ENCODE data around the gene LOXHD1.

Gene LOXHD1

DNA sequence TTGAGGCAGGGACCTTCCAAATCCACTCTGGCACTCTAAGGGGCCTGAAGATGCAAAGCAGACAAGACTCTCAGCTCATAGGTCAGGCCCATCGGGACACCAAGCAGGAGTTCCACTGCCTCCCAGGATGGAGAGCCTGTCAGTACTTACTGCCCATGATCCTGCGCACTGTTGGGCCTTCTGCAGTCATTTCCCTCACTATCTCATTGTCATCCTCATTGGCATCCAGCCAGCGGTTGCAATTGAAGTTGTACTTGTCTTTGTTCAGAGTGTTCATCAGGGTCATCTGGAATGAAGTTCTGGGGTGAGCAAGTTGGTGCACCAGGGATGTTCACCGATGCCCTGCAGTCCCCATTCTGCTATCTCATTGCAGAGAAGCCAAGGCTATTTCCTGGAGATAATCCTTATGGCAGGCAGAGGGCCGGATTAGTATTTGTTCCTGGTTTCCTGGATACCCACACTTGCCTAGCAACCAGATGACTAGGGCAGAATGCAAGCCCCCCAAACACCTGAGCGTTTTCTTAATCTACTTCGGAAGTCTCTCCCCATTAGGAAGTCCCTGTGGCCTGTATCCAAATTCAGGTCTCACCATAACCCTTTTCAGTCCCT is 65.1 kb downstream of the LOXHD1 start:
- Mint-ChIP-seq H3K4me1 (ENCODE audit: low read depth) (peaks cover 8% of the 10 kb centered on the region), H3K9me3 (no peaks in the 10 kb centered on the region), H3K27me3 (no peaks in the 10 kb centered on the region), H3K27ac (no peak overlapping the region), H3K36me3 (ENCODE audit: low read depth) (no peaks in the 10 kb centered on the region), H3K4me3 (no peak overlapping the region)
- intact Hi-C loops (cut with micrococcal nuclease), result no loop called here

DNA sequence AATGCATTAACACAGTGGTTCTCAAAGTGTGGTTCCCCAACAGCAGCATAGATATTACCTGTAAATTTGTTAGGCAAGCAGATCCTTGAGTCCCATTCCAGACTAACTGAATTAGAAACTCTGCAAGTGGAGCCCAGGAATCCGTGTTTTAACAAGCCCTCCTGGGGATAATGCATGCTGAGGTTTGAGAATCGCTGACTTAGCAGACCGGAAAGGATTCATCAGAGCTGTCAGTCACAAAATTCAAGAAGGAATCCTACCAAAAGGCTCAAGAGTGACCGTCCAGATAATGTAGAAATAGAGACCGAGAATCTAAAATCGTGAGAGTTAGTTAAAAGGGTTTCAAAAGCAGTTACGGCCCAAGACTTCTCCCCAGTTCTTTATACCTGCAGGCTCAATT is 66.9 kb downstream of the LOXHD1 start:
- Mint-ChIP-seq H3K27me3 (no peaks in the 10 kb centered on the region), H3K36me3 (ENCODE audit: low read depth) (no peaks in the 10 kb centered on the region), H3K9me3 (no peaks in the 10 kb centered on the region), H3K4me1 (ENCODE audit: low read depth) (peaks cover 8% of the 10 kb centered on the region), H3K4me3 (no peak overlapping the region), H3K27ac (no peak overlapping the region)
- intact Hi-C loops (cut with micrococcal nuclease), result no loop called here

DNA sequence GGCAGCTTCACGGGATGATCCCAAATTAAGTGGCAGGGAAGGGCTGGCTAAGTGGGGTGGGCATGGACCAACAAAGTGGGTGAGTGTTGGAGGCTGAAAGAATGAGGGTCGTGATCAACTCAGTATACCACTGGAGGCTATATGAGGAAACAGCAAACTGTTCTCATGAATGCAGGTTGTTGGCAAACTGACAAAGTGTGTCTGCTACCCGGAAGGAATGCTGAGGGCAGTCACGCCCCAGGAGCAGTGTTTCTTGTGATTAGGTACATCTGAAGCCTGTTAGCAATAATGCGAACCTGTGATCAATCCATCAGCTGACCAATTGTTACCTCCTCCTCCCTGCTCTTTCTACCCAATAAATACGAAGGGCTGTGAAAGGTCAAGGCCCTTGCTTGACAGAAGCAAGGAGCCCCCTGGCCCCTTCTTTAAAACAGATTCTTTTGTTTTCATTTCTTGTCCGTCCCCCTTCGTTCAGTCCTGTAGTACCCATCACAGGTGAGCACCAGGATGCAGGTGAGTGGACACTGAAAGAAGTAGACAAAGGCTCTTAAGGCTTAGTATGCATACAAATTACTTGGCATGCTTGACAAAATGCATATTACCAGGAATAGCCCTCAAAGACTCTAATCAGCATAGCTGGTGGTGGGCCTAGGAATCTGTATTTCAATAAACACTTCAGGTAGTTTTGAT is 67.9 kb downstream of the LOXHD1 start:
- Mint-ChIP-seq H3K27me3 (no peaks in the 10 kb centered on the region), H3K9me3 (no peaks in the 10 kb centered on the region), H3K4me3 (no peak overlapping the region), H3K27ac (no peak overlapping the region), H3K4me1 (ENCODE audit: low read depth) (peaks cover 8% of the 10 kb centered on the region), H3K36me3 (ENCODE audit: low read depth) (no peaks in the 10 kb centered on the region)
- intact Hi-C loops (cut with micrococcal nuclease), result no loop called here

DNA sequence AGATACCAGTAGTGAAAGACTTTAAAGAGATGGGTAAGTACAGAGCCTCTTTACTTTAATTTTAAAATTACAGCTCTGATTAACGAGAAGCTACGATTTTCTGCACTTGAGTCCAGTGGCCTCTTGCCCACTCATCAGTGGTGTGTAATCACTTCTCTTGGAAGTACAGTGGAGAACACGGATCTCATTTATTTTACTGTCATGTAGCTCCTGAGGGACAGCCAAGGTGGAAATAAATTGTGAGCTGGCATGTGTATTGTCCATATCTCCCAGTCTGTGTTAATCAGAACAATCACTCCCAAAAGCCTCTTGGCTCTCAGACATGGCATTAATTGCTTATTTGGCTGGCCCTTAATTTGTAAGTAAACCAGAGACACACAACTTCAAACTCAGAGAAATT is 69.4 kb downstream of the LOXHD1 start:
- Mint-ChIP-seq H3K4me3 (no peak overlapping the region), H3K4me1 (ENCODE audit: low read depth) (peaks cover 8% of the 10 kb centered on the region), H3K27me3 (no peaks in the 10 kb centered on the region), H3K9me3 (no peaks in the 10 kb centered on the region), H3K36me3 (ENCODE audit: low read depth) (no peaks in the 10 kb centered on the region), H3K27ac (no peak overlapping the region)
- intact Hi-C loops (cut with micrococcal nuclease), result no loop called here

DNA sequence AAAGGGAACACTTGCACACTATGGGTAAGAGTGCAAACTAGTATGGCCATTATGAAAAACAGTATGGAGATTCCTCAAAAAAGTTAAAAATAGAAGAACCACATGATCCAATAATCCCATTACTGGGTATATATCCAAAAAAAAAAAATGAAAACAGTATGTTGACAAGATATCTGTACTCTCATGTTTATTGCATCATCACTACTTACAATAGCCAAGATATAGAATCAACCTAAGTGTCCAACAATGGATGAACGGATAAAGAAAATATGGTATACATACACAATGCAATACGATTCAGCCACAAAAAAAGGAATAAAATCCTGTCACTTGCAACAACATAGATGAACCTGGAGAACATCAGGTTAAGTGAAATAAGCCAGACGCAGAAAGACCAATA is 73.3 kb downstream of the LOXHD1 start:
- H3K36me3 Mint-ChIP-seq (ENCODE audit: low read depth), result peaks cover 10% of the 10 kb centered on the region
- peaks cover 28% of the 10 kb centered on the region for H3K9me3 Mint-ChIP-seq
- H3K27me3 Mint-ChIP-seq, result peaks cover under 1% of the 10 kb centered on the region
- no peak overlapping the region for H3K4me3 Mint-ChIP-seq
- intact Hi-C loops (cut with micrococcal nuclease), result no loop called here
- H3K27ac Mint-ChIP-seq, result no peak overlapping the region
- H3K4me1 Mint-ChIP-seq (ENCODE audit: low read depth), result no peaks in the 10 kb centered on the region

DNA sequence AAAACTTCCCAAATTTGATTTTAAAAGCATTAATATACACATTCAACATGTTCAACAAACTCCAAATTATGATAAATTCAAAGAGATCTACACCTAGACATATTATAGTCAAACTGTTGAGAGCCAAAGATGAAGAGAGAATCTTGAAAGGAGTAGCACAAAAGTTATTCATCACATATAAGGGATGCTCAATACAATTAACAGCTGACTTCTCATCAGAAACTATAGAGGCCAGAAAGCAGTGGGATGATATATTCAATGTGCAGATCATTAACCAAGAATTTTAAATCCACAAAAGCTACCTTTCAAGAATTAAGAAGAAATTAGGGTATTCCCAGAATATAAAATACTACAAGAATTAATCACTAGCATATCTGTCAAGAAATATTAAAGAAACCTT is 75.4 kb downstream of the LOXHD1 start:
- peaks cover 10% of the 10 kb centered on the region for H3K36me3 Mint-ChIP-seq (ENCODE audit: low read depth)
- H3K27me3 Mint-ChIP-seq, result peaks cover 2% of the 10 kb centered on the region
- no peaks in the 10 kb centered on the region for H3K4me1 Mint-ChIP-seq (ENCODE audit: low read depth)
- H3K27ac Mint-ChIP-seq, result no peak overlapping the region
- intact Hi-C loops (cut with micrococcal nuclease), result no loop called here
- H3K4me3 Mint-ChIP-seq, result no peak overlapping the region
- peaks cover 28% of the 10 kb centered on the region for H3K9me3 Mint-ChIP-seq

DNA sequence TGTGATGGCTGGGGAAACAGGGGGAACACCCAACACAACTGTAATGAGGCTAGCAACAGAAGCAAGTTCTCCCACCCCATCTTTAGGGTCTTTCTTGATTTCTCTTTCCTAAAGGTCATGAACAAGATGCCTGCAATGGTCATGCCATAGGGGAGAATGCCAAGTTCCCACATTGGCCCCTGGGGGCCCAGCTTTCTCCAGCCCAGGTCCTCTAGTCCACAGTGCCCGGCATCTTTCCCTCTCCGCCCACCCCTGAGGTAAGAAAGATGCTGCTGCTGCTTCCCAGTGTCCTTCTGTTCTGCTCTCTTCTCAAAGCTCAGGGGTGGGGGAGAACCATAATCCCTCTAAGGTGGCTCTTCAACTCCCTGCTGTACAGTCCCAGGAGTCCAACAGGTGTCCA is 78.0 kb downstream of the LOXHD1 start:
- H3K36me3 Mint-ChIP-seq (ENCODE audit: low read depth), result peaks cover 10% of the 10 kb centered on the region
- no peak overlapping the region for H3K27ac Mint-ChIP-seq
- H3K4me3 Mint-ChIP-seq, result no peak overlapping the region
- peaks cover 7% of the 10 kb centered on the region for H3K4me1 Mint-ChIP-seq (ENCODE audit: low read depth)
- H3K27me3 Mint-ChIP-seq, result peaks cover 2% of the 10 kb centered on the region
- intact Hi-C loops (cut with micrococcal nuclease), result no loop called here
- peaks cover 28% of the 10 kb centered on the region for H3K9me3 Mint-ChIP-seq

DNA sequence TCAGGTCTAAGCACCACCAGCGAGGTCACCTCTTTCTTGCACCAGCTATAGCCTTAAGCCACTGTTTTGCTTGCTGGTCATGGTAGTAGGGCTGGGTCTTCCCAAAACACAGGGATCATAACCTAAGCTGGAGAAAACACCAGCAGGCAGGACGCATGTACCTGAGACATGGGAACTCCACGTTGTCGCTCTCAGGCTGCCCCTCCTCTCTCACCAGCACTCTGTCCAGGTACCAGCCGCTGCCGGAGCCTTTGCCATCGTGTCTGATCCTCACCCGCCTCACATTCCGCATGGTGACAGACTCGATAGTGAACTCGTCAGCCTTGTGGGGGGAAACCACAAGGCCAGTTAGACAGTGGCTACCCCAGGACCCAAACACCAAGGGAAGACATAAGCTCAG is 79.5 kb downstream of the LOXHD1 start:
- peaks cover 7% of the 10 kb centered on the region for H3K4me1 Mint-ChIP-seq (ENCODE audit: low read depth)
- peaks cover 10% of the 10 kb centered on the region for H3K36me3 Mint-ChIP-seq (ENCODE audit: low read depth)
- peaks cover 2% of the 10 kb centered on the region for H3K27me3 Mint-ChIP-seq
- intact Hi-C loops (cut with micrococcal nuclease), result no loop called here
- H3K4me3 Mint-ChIP-seq, result no peak overlapping the region
- no peak overlapping the region for H3K27ac Mint-ChIP-seq
- peaks cover 28% of the 10 kb centered on the region for H3K9me3 Mint-ChIP-seq

DNA sequence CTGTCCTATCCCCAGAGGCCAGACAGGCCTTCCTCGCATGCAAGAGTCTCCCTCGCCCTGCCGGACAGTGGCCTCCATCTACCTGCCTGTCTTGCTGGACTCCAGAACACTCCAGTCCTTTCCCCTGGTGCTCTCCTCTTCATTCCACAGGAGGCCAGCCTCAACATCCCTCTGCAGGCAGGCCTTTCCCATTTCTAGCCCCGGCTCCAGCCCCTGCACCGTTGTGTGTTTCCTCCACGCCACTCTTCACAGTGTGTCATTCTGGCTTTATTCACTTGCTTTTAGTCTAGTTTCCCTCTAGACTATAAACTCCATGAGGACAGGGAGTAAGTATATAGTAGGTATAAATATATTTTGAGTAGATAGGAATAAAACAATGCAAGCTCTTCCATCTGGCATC is 81.2 kb downstream of the LOXHD1 start:
- peaks cover 2% of the 10 kb centered on the region for H3K27me3 Mint-ChIP-seq
- H3K36me3 Mint-ChIP-seq (ENCODE audit: low read depth), result peaks cover 5% of the 10 kb centered on the region
- H3K4me1 Mint-ChIP-seq (ENCODE audit: low read depth), result peaks cover 7% of the 10 kb centered on the region
- H3K27ac Mint-ChIP-seq, result no peak overlapping the region
- intact Hi-C loops (cut with micrococcal nuclease), result no loop called here
- H3K9me3 Mint-ChIP-seq, result peaks cover 16% of the 10 kb centered on the region
- H3K4me3 Mint-ChIP-seq, result no peak overlapping the region

DNA sequence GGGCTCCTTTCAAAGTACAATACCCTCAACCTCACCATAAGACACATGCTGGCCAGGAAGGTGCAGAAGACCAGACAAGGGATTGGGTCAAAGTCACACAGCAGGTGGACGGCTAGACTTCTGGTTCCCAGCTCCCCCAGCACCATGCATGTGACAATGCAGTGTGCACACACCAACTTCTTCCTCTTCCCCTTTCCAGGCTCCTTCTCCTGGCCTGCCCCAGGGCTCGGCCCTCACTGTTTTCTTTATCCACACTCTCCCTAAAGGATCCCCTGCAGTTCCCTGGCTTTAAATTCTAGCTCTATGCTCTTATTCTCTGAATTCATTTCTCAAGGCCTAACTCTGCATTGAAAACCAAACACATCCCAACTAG is 82.3 kb downstream of the LOXHD1 start:
- H3K9me3 Mint-ChIP-seq, result peaks cover 5% of the 10 kb centered on the region
- H3K4me3 Mint-ChIP-seq, result no peak overlapping the region
- peaks cover 7% of the 10 kb centered on the region for H3K4me1 Mint-ChIP-seq (ENCODE audit: low read depth)
- H3K36me3 Mint-ChIP-seq (ENCODE audit: low read depth), result no peaks in the 10 kb centered on the region
- peak overlapping the region; percentile 23 for H3K27ac Mint-ChIP-seq
- H3K27me3 Mint-ChIP-seq, result peaks cover 2% of the 10 kb centered on the region
- intact Hi-C loops (cut with micrococcal nuclease), result no loop called here

DNA sequence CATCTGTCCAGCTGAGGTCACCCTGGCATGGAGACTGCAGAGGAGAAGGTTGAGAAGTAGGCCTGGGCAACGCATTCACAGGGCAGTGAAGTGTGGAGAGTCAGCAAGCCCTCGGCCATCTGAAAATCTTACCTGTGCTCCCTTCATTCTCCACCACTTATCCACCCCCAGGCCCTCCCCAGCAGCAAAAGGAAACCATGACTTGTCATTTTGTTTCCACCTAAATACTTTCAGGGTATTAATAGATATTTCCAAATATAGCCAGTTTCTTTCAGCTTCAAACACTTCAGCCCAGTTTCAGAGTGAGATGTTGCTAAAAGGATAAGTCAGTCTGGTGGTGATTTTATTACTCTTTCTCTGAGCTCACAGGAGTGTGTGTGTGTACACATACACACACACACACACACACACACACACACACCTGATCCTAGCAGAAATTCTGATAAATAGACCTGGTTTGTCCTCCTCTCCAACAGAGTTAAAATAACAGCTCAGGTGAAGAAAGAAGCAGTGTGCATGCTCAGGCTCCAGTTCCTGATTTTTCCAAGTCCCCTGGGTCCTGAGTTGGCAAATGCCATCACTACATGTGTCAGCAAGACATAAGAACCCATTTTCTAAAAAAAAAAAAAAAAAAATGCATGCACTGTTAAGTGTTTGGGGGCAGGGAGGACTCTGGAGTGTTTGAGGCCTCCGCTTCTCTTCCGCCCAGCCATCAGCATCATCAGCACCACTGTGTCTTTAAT is 82.8 kb downstream of the LOXHD1 start:
- H3K9me3 Mint-ChIP-seq, result no peaks in the 10 kb centered on the region
- H3K4me3 Mint-ChIP-seq, result no peak overlapping the region
- no peaks in the 10 kb centered on the region for H3K36me3 Mint-ChIP-seq (ENCODE audit: low read depth)
- H3K4me1 Mint-ChIP-seq (ENCODE audit: low read depth), result peaks cover 7% of the 10 kb centered on the region
- intact Hi-C loops (cut with micrococcal nuclease), result no loop called here
- no peak overlapping the region for H3K27ac Mint-ChIP-seq
- H3K27me3 Mint-ChIP-seq, result peaks cover 2% of the 10 kb centered on the region

DNA sequence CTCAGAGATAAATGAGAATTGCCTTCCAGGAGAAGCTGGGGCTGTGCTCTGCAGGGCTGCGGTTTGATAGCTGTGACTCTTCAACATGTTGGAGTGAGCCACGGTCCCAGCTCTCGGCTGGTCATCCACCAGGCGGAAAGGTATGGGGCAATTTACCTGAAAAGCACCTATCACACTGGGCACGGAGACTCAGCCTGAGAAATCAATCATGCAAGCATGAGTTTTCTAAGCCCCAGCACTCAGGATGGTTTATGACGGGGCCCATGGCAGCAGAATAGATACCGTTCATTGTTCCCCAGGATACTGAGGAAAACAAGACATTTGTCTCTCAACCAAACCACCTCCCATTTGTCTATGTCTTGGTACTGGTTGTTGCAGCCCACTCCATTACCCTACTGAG is 83.9 kb downstream of the LOXHD1 start:
- Mint-ChIP-seq H3K27ac (no peak overlapping the region), H3K27me3 (no peaks in the 10 kb centered on the region), H3K9me3 (no peaks in the 10 kb centered on the region), H3K4me1 (ENCODE audit: low read depth) (peaks cover 7% of the 10 kb centered on the region), H3K4me3 (no peak overlapping the region), H3K36me3 (ENCODE audit: low read depth) (no peaks in the 10 kb centered on the region)
- intact Hi-C loops (cut with micrococcal nuclease), result no loop called here

DNA sequence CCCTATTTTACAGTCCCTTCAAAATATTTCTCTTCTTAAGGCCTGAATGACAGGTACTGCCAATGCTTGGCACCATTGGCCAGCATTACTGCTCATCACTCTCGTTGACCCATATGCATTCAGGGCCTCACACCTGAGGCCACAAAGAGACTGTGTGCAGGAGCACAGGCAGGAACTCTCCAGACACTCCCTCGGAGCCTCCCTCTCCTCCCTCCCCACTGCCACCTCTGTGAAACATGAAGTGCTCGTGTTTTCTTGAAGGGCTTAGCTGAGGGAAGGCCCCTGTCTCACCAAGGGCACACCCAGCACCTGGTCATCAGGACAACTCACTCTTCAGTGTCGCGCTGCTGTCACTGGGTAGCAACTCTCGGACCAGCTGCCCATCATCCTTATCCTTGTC is 85.3 kb downstream of the LOXHD1 start:
- Mint-ChIP-seq H3K36me3 (ENCODE audit: low read depth) (no peaks in the 10 kb centered on the region), H3K27ac (no peak overlapping the region), H3K4me3 (no peak overlapping the region), H3K4me1 (ENCODE audit: low read depth) (peaks cover 7% of the 10 kb centered on the region), H3K27me3 (no peaks in the 10 kb centered on the region), H3K9me3 (no peaks in the 10 kb centered on the region)
- intact Hi-C loops (cut with micrococcal nuclease), result no loop called here

DNA sequence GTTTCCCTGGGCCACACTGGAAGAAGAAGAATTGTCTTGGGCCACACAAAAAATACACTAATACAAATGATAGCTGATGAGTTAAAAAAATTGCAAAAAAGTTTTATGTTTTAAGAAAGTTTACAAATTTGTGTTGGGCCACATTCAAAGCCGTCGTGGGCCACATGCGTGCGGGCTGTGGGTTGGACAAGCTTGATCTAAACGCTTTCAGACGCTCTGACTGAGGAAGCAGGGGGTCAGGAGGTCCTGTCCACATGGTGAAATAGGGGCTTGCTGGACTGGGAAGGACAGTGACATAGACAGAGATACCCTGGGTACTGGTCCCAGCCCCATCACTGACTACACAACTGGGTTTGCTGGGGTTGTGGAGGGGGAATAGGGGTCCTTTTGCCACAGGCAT is 86.4 kb downstream of the LOXHD1 start:
- H3K9me3 Mint-ChIP-seq, result no peaks in the 10 kb centered on the region

More for the DNA sequence above, 86.4 kb downstream of the LOXHD1 start:
- Mint-ChIP-seq H3K27me3 (no peaks in the 10 kb centered on the region), H3K27ac (no peak overlapping the region), H3K36me3 (ENCODE audit: low read depth) (no peaks in the 10 kb centered on the region), H3K4me3 (no peak overlapping the region), H3K4me1 (ENCODE audit: low read depth) (peaks cover 7% of the 10 kb centered on the region)
- intact Hi-C loops (cut with micrococcal nuclease), result no loop called here

All from dendritic cell treated with granulocyte-macrophage colony-stimulating factor and Interleukin-4, amounts not matched to agents 40 ng/mL and 50 ng/mL, for 4 days (primary cell).